Endothelial cell of umbilical vein (primary cell): ENCODE results near the gene NR6A1. TPM values are rescaled to one million over a fixed set of nuclear protein-coding genes. Genes with fewer than 3 reads are reported as not detected.

Experiments used
- BruUV-seq: library from RNA; stranded (reverse); fragments of 400-500 nt; replicated peaks from 2 replicates; lab custom pipeline; 2021; lab: Mats Ljungman, UMichigan
- CTCF ChIA-PET: fragments of 300-600, 350-600 bp; sonication (Branson Sonifier 250); formaldehyde crosslinking; loops from one replicate; lab custom pipeline; 2021; ENCODE audit warnings: antibody characterized with exemption, inconsistent platforms; lab: Charles Lee
- POLR2A ChIA-PET: fragments of 300-600, 350-600 bp; sonication (Branson Sonifier 250); formaldehyde crosslinking; loops from one replicate; lab custom pipeline; 2021; ENCODE audit warnings: antibody characterized with exemption, inconsistent platforms; lab: Charles Lee
- DNase-seq: peaks from one replicate; pipeline ENCODE4 v3.0.0-alpha.2; 2011; ENCODE audit warnings: low read depth, low spot score
- FAIRE-seq: peaks from 2 replicates; lab custom pipeline; 2011; peaks lifted over from hg19 to GRCh38; lab: Jason Lieb, UNC
- H2AFZ ChIP-seq: 2 replicates; pipeline ENCODE4 v1.6.0; 2012; ENCODE audit warnings: low read depth, low read length, control low read depth, inconsistent platforms
- H3K27ac ChIP-seq: 2 replicates; pipeline ENCODE4 v1.5.1; 2011; ENCODE audit warnings: low read depth, mild to moderate bottlenecking, control low read depth, low read length, moderate library complexity; ENCODE audit not compliant: insufficient read depth
- H3K27me3 ChIP-seq, 2 experiments: 2 replicates each; pipeline versions ENCODE4 v1.6.0 to v1.6.1; 2011; ENCODE audit warnings: low read length in 2 of 2, mixed read lengths in 1 of 2; ENCODE audit not compliant: control insufficient read depth in 2 of 2, insufficient read depth in 2 of 2
- H3K36me3 ChIP-seq, 2 experiments: 2 replicates in 1 of 2; 3 replicates in 1 of 2; pipeline ENCODE4 v1.5.1; 2011; ENCODE audit warnings: low read length in 2 of 2, mild to moderate bottlenecking in 1 of 2, moderate library complexity in 1 of 2; ENCODE audit not compliant: control insufficient read depth in 2 of 2, insufficient read depth in 2 of 2; ENCODE audit errors: extremely low read depth in 1 of 2
- H3K4me1 ChIP-seq: 3 replicates; pipeline ENCODE4 v1.5.1; 2011; ENCODE audit warnings: mild to moderate bottlenecking, low read length; ENCODE audit not compliant: control insufficient read depth, insufficient read depth; ENCODE audit errors: extremely low read depth
- H3K4me2 ChIP-seq: 2 replicates; pipeline ENCODE4 v1.6.1; 2011; ENCODE audit warnings: low read length, control low read depth, mixed read lengths; ENCODE audit not compliant: insufficient read depth
- H3K4me3 ChIP-seq, 3 experiments: fragments of 200-600 bp in 1 of 3; sonication (generic), shearing (Covaris generic) in 1 of 3; replicated peaks in 1 of 3; 2 replicates each; pipeline ENCODE4 v1.5.1; 2011 to 2016; ENCODE audit warnings: control low read depth in 3 of 3, low read length in 3 of 3, mild to moderate bottlenecking in 2 of 3, inconsistent platforms in 1 of 3, low read depth in 1 of 3, moderate library complexity in 1 of 3; ENCODE audit not compliant: insufficient read depth in 1 of 3
- H3K79me2 ChIP-seq: 2 replicates; pipeline ENCODE4 v1.6.0; 2012; ENCODE audit warnings: low read length, inconsistent platforms; ENCODE audit not compliant: control insufficient read depth, insufficient read depth
- H3K9ac ChIP-seq: replicated peaks from 2 replicates; pipeline ENCODE3; 2011; ENCODE audit warnings: low read length, control low read depth; ENCODE audit not compliant: insufficient read depth; ENCODE audit errors: extremely low read depth
- H3K9me1 ChIP-seq: replicated peaks from 3 replicates; pipeline ENCODE4 v1.6.0; 2011; ENCODE audit warnings: mild to moderate bottlenecking, low read length; ENCODE audit not compliant: control insufficient read depth, insufficient read depth; ENCODE audit errors: extremely low read depth
- H3K9me3 ChIP-seq: replicated peaks from 2 replicates; pipeline ENCODE4 v1.5.1; 2012; ENCODE audit warnings: low read length, inconsistent platforms; ENCODE audit not compliant: control insufficient read depth, insufficient read depth
- H4K20me1 ChIP-seq: replicated peaks from 2 replicates; pipeline ENCODE3; 2011; ENCODE audit warnings: mild to moderate bottlenecking, low read length; ENCODE audit not compliant: control insufficient read depth, insufficient read depth; ENCODE audit errors: extremely low read depth
- CTCF ChIP-seq, 2 donors: IDR thresholded peaks; 1 replicate in 1 of 2; 2 replicates in 1 of 2; pipeline ENCODE4 v1.5.1; 2011; ENCODE audit warnings: low read length in 2 of 2, mild to moderate bottlenecking in 2 of 2, moderate library complexity in 2 of 2, control low read depth in 1 of 2, inconsistent platforms in 1 of 2, low read depth in 1 of 2; ENCODE audit not compliant: insufficient read depth in 1 of 2; ENCODE audit errors: extremely low read depth in 1 of 2
- EZH2 ChIP-seq: IDR thresholded peaks from 2 replicates; pipeline ENCODE4 v1.6.1; 2012; ENCODE audit warnings: borderline replicate concordance, low read depth, mild to moderate bottlenecking, moderate library complexity, low read length, inconsistent platforms; ENCODE audit not compliant: severe bottlenecking
- FOS ChIP-seq: IDR thresholded peaks from 2 replicates; pipeline ENCODE4 v1.6.1; 2011; ENCODE audit warnings: mild to moderate bottlenecking, low read length, moderate library complexity, borderline replicate concordance; ENCODE audit not compliant: insufficient read depth
- GATA2 ChIP-seq: IDR thresholded peaks from 2 replicates; pipeline ENCODE4 v1.7.0; 2011; ENCODE audit warnings: low read depth, mild to moderate bottlenecking, moderate library complexity, mixed read lengths, low read length; ENCODE audit not compliant: insufficient read length, insufficient read depth
- JUN ChIP-seq: IDR thresholded peaks from 2 replicates; pipeline ENCODE4 v1.6.1; 2011; ENCODE audit warnings: borderline replicate concordance, low read depth; ENCODE audit not compliant: insufficient read length, insufficient read depth
- MAX ChIP-seq: IDR thresholded peaks from 2 replicates; pipeline ENCODE4 v1.6.1; 2011; ENCODE audit not compliant: insufficient read depth, insufficient read length
- MYC ChIP-seq: IDR thresholded peaks from one replicate; pipeline ENCODE4 v1.6.1; 2011; ENCODE audit warnings: mild to moderate bottlenecking, low read depth, low read length
- POLR2A ChIP-seq: IDR thresholded peaks from 2 replicates; pipeline ENCODE4 v1.6.1; 2012; ENCODE audit warnings: low read depth, mild to moderate bottlenecking, control low read depth, low read length
- POLR2AphosphoS5 ChIP-seq: IDR thresholded peaks from 2 replicates; pipeline ENCODE4 v1.6.1; 2012; ENCODE audit warnings: low read depth, mild to moderate bottlenecking, control low read depth, low read length, moderate library complexity; ENCODE audit not compliant: insufficient read depth
- dilution Hi-C: fragments of 300-500 bp; cut with MboI; formaldehyde crosslinking; loops from one replicate; pipeline ENCODE4 v1.15.0; 2019; ENCODE audit warnings: low sequenced_read_pairs; ENCODE audit not compliant: extremely low pct_ligation_motif_present
- intact Hi-C: fragments of 100-400 bp; cut with micrococcal nuclease; formaldehyde crosslinking; loops from one replicate; pipeline ENCODE4 v1.10.0; 2022
- polyA plus RNA-seq, 4 experiments: library from polyadenylated mRNA; depleted of rRNA in 3 of 4; stranded (reverse) in 3 of 4; unstranded in 1 of 4; fragments of >200 nt; gene quantifications; 2 replicates each; pipeline versions ENCODE4 v1.2.1 to v1.2.3, GENCODE V29; 2011 to 2012; ENCODE audit warnings: missing spikeins in 1 of 4
- total RNA-seq: library from RNA; stranded (reverse); gene quantifications from 2 replicates; pipeline ENCODE4 v1.2.3, GENCODE V29; 2021

The NR6A1 gene
- total and polyA plus RNA-seq, 2 donors (not counting 3 experiments of a cell fraction or from before 2014, with no cell fraction given) = 0.17 to 1.2 TPM

GRCh38 chr9:124594225-124594624 is 176.9 kb downstream of the NR6A1 start:
- no peak for TF ChIP-seq GATA2
- no peak for TF ChIP-seq CTCF (IDR thresholded peaks at IDR 0.05; ENCODE audit: extremely low read depth in 1 of 2, insufficient read depth in 1 of 2, low read depth in 1 of 2, low read length in 2 of 2)
- TF ChIP-seq EZH2 = no peak
- TF ChIP-seq JUN = no peak
- TF ChIP-seq POLR2AphosphoS5 = no peak
- no peak for TF ChIP-seq MAX
- no peak for TF ChIP-seq POLR2A
- no peak for TF ChIP-seq MYC
- TF ChIP-seq FOS = no peak
- Histone ChIP-seq H3K27me3 (peaks cover 32% of the 10 kb centered on the region in 2 experiments), H3K79me2 (no peaks in the 10 kb centered on the region), H3K4me1 (no peaks in the 10 kb centered on the region), H4K20me1 (no peaks in the 10 kb centered on the region), H3K9me3 (no peaks in the 10 kb centered on the region), H3K27ac (no peak overlapping the region), H3K4me2 (no peak overlapping the region), H3K36me3 (no peaks in the 10 kb centered on the region), H3K9me1 (no peaks in the 10 kb centered on the region), H3K9ac (no peak overlapping the region), H3K4me3 (no peak overlapping the region), H2AFZ (no peak overlapping the region)
- no peak for DNase-seq
- intact Hi-C loops = no loop called here
- FAIRE-seq = no peak
- no TSS peak for BruUV-seq
- ChIA-PET POLR2A (no interaction called here), CTCF (interaction anchor here (0.6 to 1.4 kb wide), 3 partner anchors 23 to 1961 kb away, joined by 3 to 5 read pairs (median 3); no protein-coding TSS in a partner anchor)
- dilution Hi-C loops = no loop called here
